CD14-positive monocyte (primary cell): ENCODE measurements around the gene EXOSC5. TPM values are rescaled to one million over a fixed set of nuclear protein-coding genes. Genes with fewer than 3 reads are reported as not detected.

Experiments
- DNase-seq, 3 donors: peaks; one replicate each; pipeline ENCODE4 v3.0.0-alpha.2; 2011 to 2022
- H2AFZ ChIP-seq: 2 replicates; pipeline ENCODE4 v1.6.0; 2012; ENCODE audit warnings: mild to moderate bottlenecking, low read depth, low read length, inconsistent platforms; ENCODE audit not compliant: insufficient read depth, poor library complexity, severe bottlenecking
- H3K27ac ChIP-seq, 2 donors: 1 replicate in 1 of 2; 2 replicates in 1 of 2; pipeline ENCODE4 v1.5.1; 2012 to 2013; ENCODE audit warnings: low read length in 2 of 2, control low read depth in 1 of 2, inconsistent platforms in 1 of 2, low read depth in 1 of 2, mild to moderate bottlenecking in 1 of 2
- H3K27me3 ChIP-seq, 2 donors: one replicate each; pipeline versions ENCODE4 v1.6.0 to v1.6.1; 2011 to 2013; ENCODE audit warnings: low read length in 2 of 2; ENCODE audit not compliant: control insufficient read depth in 2 of 2, insufficient read depth in 2 of 2
- H3K36me3 ChIP-seq, 2 donors: replicated peaks in 1 of 2; 1 replicate in 1 of 2; 2 replicates in 1 of 2; pipeline versions ENCODE4 v1.5.1 to v1.6.1; 2012 to 2013; ENCODE audit warnings: low read length in 2 of 2, control low read depth in 1 of 2, inconsistent platforms in 1 of 2, mild to moderate bottlenecking in 1 of 2; ENCODE audit not compliant: insufficient read depth in 2 of 2, control insufficient read depth in 1 of 2
- H3K4me1 ChIP-seq, 2 donors: 1 replicate in 1 of 2; 2 replicates in 1 of 2; pipeline versions ENCODE4 v1.5.1 to v1.6.1; 2012 to 2013; ENCODE audit warnings: low read length in 2 of 2, control low read depth in 1 of 2, inconsistent platforms in 1 of 2, mild to moderate bottlenecking in 1 of 2, moderate library complexity in 1 of 2; ENCODE audit not compliant: insufficient read depth in 2 of 2, control insufficient read depth in 1 of 2
- H3K4me2 ChIP-seq: replicated peaks from 2 replicates; pipeline ENCODE3; 2012; ENCODE audit warnings: low read length, moderate library complexity, mild to moderate bottlenecking; ENCODE audit not compliant: poor library complexity, severe bottlenecking; ENCODE audit errors: extremely low read depth
- H3K4me3 ChIP-seq, 3 experiments: fragments of 200-600 bp in 1 of 3; sonication (generic) in 1 of 3; replicated peaks in 1 of 3; 1 replicate in 2 of 3; 2 replicates in 1 of 3; pipeline ENCODE4 v1.5.1; 2011 to 2013; ENCODE audit warnings: low read length in 3 of 3, mild to moderate bottlenecking in 3 of 3, control low read depth in 2 of 3, low read depth in 2 of 3, inconsistent platforms in 1 of 3, moderate library complexity in 1 of 3
- H3K79me2 ChIP-seq: 2 replicates; pipeline ENCODE4 v1.6.0; 2012; ENCODE audit warnings: mild to moderate bottlenecking, control low read depth, inconsistent platforms, low read length, moderate library complexity; ENCODE audit not compliant: insufficient read depth
- H3K9ac ChIP-seq: 2 replicates; pipeline ENCODE4 v1.6.0; 2017; ENCODE audit warnings: low read length, mild to moderate bottlenecking; ENCODE audit not compliant: insufficient read depth, poor library complexity, severe bottlenecking
- H3K9me3 ChIP-seq, 2 donors: replicated peaks in 1 of 2; 1 replicate in 1 of 2; 2 replicates in 1 of 2; pipeline versions ENCODE4 v1.5.1 to v1.6.1; 2012 to 2013; ENCODE audit warnings: low read length in 2 of 2, control low read depth in 1 of 2; ENCODE audit not compliant: control insufficient read depth in 1 of 2, insufficient read depth in 1 of 2
- H4K20me1 ChIP-seq: 2 replicates; pipeline ENCODE4 v1.6.0; 2012; ENCODE audit warnings: mild to moderate bottlenecking, low read length, control low read depth, moderate library complexity; ENCODE audit not compliant: insufficient read depth
- H3K27ac Mint-ChIP-seq, 7 donors: one replicate each; pipeline ENCODE4 v1.8.0; 2020; ENCODE audit warnings: mild to moderate bottlenecking in 7 of 7, mixed read lengths in 7 of 7, moderate library complexity in 6 of 7, inconsistent platforms in 2 of 7
- H3K27me3 Mint-ChIP-seq, 3 donors: one replicate each; pipeline ENCODE4 v1.8.0; 2021 to 2022; ENCODE audit warnings: low read depth in 3 of 3, mild to moderate bottlenecking in 3 of 3, mixed read lengths in 3 of 3, moderate library complexity in 3 of 3, inconsistent platforms in 1 of 3
- H3K36me3 Mint-ChIP-seq, 2 donors: one replicate each; pipeline ENCODE4 v1.8.0; 2020; ENCODE audit warnings: mixed read lengths in 2 of 2, inconsistent platforms in 1 of 2, mild to moderate bottlenecking in 1 of 2
- H3K4me1 Mint-ChIP-seq: one replicate; pipeline ENCODE4 v1.8.0; 2020; ENCODE audit warnings: mild to moderate bottlenecking, mixed read lengths
- H3K4me3 Mint-ChIP-seq, 2 donors: one replicate each; pipeline ENCODE4 v1.8.0; 2020; ENCODE audit warnings: mild to moderate bottlenecking in 2 of 2, mixed read lengths in 2 of 2, moderate library complexity in 1 of 2
- H3K9me3 Mint-ChIP-seq, 7 donors: one replicate each; pipeline ENCODE4 v1.8.0; 2020 to 2022; ENCODE audit warnings: mixed read lengths in 7 of 7, mild to moderate bottlenecking in 6 of 7, moderate library complexity in 6 of 7, inconsistent platforms in 2 of 7
- WGBS: methylation state at CpG from one replicate; pipeline ENCODE4 v1.1.5; 2013; ENCODE audit warnings: missing lambda C conversion rate; ENCODE audit not compliant: insufficient coverage; 5-methylcytosine and 5-hydroxymethylcytosine counted together
- intact Hi-C, 2 donors: fragments of 100-400 bp; cut with micrococcal nuclease; formaldehyde crosslinking; loops; one replicate each; pipeline versions ENCODE4 v1.15.0 to v1.15.1; 2023
- polyA plus RNA-seq, 3 donors: library from polyadenylated mRNA; depleted of rRNA in 1 of 3; unstranded in 2 of 3; stranded (reverse) in 1 of 3; fragments of 300-500 nt in 2 of 3; fragments of >200 nt in 1 of 3; fragmentation: Illumina TruSeq in 2 of 3; gene quantifications; 1 replicate in 2 of 3; 2 replicates in 1 of 3; pipeline ENCODE4 v1.2.3, GENCODE V29; 2012 to 2021
- TF ChIP-seq, protein P1 (sequence below): fragments of 200-600 bp; IDR thresholded peaks from one replicate; pipeline ENCODE4 v1.8.0; 2022; ENCODE audit warnings: antibody characterized with exemption, mild to moderate bottlenecking

Gene EXOSC5
- polyA plus RNA-seq, 3 donors: 24.0 to 58.7 (median 40.5) TPM

- peaks cover 40% of the 10 kb centered on the region for H3K79me2 ChIP-seq
- H3K27me3 ChIP-seq: no peaks in the 10 kb centered on the region
- H3K36me3 ChIP-seq: peaks cover 13 to 42% of the 10 kb centered on the region in 2 donors
- H3K36me3 Mint-ChIP-seq: peaks cover 40 to 61% of the 10 kb centered on the region in 2 donors
- H3K9ac ChIP-seq: no peak overlapping the region
- H3K27me3 Mint-ChIP-seq: peaks cover 0 to 1% (median 0%) of the 10 kb centered on the region in 3 donors
- H3K27ac Mint-ChIP-seq: peak overlapping the region in 6 of 7 donors; percentile 3 to 82 (median 43)
- intact Hi-C loops: loop anchor here (5.0 to 10.0 kb wide), 2 partner anchors 37 to 170 kb away; partner anchors contain the start of genes BCKDHA (in 1 of the 2), EXOSC5 (in 1 of the 2) and HNRNPUL1 (in 1 of the 2)
- no peak overlapping the region for H3K4me2 ChIP-seq
- H3K9me3 Mint-ChIP-seq: no peaks in the 10 kb centered on the region
- H3K4me1 Mint-ChIP-seq: peaks cover 30% of the 10 kb centered on the region
- H3K4me1 ChIP-seq: peaks cover 24 to 32% of the 10 kb centered on the region in 2 donors
- peaks cover 5% of the 10 kb centered on the region for H4K20me1 ChIP-seq
- WGBS: no CpG with 5 or more reads among the region's 5 CpGs
- no peak for DNase-seq
- TF ChIP-seq, protein P1, sequence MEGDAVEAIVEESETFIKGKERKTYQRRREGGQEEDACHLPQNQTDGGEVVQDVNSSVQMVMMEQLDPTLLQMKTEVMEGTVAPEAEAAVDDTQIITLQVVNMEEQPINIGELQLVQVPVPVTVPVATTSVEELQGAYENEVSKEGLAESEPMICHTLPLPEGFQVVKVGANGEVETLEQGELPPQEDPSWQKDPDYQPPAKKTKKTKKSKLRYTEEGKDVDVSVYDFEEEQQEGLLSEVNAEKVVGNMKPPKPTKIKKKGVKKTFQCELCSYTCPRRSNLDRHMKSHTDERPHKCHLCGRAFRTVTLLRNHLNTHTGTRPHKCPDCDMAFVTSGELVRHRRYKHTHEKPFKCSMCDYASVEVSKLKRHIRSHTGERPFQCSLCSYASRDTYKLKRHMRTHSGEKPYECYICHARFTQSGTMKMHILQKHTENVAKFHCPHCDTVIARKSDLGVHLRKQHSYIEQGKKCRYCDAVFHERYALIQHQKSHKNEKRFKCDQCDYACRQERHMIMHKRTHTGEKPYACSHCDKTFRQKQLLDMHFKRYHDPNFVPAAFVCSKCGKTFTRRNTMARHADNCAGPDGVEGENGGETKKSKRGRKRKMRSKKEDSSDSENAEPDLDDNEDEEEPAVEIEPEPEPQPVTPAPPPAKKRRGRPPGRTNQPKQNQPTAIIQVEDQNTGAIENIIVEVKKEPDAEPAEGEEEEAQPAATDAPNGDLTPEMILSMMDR: no peak
- H3K9me3 ChIP-seq: no peaks in the 10 kb centered on the region
- no peak overlapping the region for H3K4me3 ChIP-seq
- peak overlapping the region in 1 of 2 donors; percentile 11 for H3K4me3 Mint-ChIP-seq
- no peak overlapping the region for H2AFZ ChIP-seq
- H3K27ac ChIP-seq: no peak overlapping the region
Observed at GRCh38 chr19:41434450-41434849, 37.3 kb upstream of the EXOSC5 start.

DNA sequence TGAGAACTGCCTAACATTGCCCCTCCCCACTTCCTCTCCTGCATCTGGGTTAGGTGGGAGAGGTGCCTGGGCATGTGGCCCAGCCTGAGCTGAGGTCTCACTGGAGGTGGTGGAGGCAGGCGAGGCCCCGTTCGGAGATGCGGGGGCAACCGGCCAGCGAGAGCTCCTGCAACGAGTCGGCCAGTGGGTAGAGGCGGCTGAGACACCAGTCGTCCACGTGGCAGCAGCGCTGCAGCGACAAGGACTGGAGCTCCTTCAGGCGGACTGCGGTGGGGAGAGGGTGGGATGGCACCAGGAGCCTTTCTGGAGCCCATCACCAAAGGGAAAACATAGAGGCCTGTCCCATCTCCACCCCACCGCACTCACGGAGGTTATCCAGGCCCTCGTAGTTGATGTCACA, 36.0 kb upstream of the EXOSC5 start:
- Mint-ChIP-seq H3K9me3 (no peaks in the 10 kb centered on the region), H3K36me3 (peaks cover 40 to 60% of the 10 kb centered on the region in 2 donors), H3K27ac (no peak overlapping the region), H3K4me1 (peaks cover 36% of the 10 kb centered on the region), H3K4me3 (no peak overlapping the region), H3K27me3 (peaks cover 0 to 1% (median 0%) of the 10 kb centered on the region in 3 donors)
- Histone ChIP-seq H3K36me3 (peaks cover 13 to 39% of the 10 kb centered on the region in 2 donors), H3K27me3 (no peaks in the 10 kb centered on the region), H3K4me2 (no peak overlapping the region), H3K4me1 (peaks cover 28 to 36% of the 10 kb centered on the region in 2 donors), H3K79me2 (peaks cover 40% of the 10 kb centered on the region), H3K9me3 (no peaks in the 10 kb centered on the region), H3K9ac (no peak overlapping the region), H3K4me3 (no peak overlapping the region), H3K27ac (no peak overlapping the region), H4K20me1 (peaks cover 5% of the 10 kb centered on the region), H2AFZ (no peak overlapping the region)
- TF ChIP-seq, protein P1: no peak
- intact Hi-C loops: loop anchor here (5.0 to 10.0 kb wide), 2 partner anchors 36 to 168 kb away; partner anchors contain the start of genes BCKDHA (in 1 of the 2), EXOSC5 (in 1 of the 2) and HNRNPUL1 (in 1 of the 2)
- DNase-seq: no peak
- WGBS: 97% methylated on average over 17 of the region's 18 CpGs
